ENCODE data around the gene RCAN3.

The RCAN3 gene

GRCh38 chr1:24567792-24568388 is 65.3 kb downstream of the RCAN3 start:
- Mint-ChIP-seq H3K4me1 (no peaks in the 10 kb centered on the region), H3K36me3 (ENCODE audit: low read depth) (no peaks in the 10 kb centered on the region), H3K27ac (peak overlapping the region in 2 of 3 experiments; percentile 32 to 54), H3K4me3 (no peak overlapping the region), H3K27me3 (ENCODE audit: low read depth) (peaks cover 19% of the 10 kb centered on the region), H3K9me3 (no peaks in the 10 kb centered on the region)
- TF ChIP-seq CTCF (IDR thresholded peaks at IDR 0.05; ENCODE audit: unreplicated experiment in 3 of 3), result no peak

DNA sequence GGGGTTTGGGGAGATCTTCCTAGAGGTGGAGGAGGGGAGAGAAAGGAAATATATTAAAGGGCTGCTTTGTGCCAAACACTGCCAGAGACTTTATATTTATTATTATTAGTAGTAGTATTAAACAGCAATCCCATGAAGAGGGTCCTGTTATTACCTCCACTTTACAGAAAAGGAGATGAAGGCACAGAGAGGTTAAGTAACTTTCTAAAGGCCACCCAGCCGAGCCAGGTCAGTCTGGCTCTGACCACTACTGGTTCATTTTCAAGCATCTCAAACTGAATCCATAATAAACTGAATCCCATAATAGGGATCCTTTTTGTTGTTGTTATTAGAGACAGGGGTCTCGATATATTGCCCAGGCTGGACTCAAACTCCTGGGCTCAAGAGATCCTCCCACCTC is 65.8 kb downstream of the RCAN3 start:
- H3K36me3 Mint-ChIP-seq (ENCODE audit: low read depth), result no peaks in the 10 kb centered on the region
- H3K27me3 Mint-ChIP-seq (ENCODE audit: low read depth), result peaks cover 16% of the 10 kb centered on the region
- no peaks in the 10 kb centered on the region for H3K4me1 Mint-ChIP-seq

DNA sequence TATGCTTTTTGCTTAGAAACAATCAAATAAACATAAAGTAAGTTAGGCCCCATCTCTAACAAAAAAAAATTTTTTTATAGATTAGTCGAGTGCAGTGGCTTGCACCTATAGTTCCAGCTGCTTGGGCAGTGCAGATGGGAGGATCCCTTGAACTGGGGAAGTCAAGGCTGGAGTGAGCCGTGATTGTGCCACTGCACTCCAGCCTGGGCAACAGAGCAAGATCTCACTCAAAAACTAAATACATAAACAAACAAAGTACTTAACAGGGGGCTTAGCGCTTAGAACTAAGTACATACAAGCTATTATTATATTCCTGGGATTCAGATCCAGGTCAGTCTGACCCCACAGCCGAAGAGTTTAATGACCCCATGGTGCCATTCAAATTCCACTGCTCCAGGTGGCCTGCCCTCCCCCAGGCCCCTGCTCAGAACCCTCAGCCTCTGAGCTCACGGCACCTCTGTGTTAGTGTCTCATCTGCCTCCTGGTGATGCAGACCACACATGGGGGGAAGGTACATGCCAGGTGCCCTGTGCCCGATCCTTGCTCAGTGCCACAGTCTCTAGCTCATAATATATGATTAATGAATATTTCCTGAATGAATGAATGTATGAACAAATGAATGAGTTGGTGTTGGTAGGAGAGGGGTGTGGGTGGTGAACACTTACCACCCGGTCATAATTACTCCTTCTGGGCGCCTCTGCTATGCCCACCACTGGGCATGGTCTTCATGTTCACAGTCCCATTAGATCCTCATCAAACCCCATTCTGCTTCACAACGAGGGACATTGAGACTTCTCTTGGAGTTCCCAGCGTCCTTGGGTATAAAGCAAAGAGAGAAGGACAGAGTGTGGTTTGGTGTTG is 67.9 kb downstream of the RCAN3 start:
- Mint-ChIP-seq H3K36me3 (ENCODE audit: low read depth) (no peaks in the 10 kb centered on the region), H3K4me1 (no peaks in the 10 kb centered on the region), H3K27ac (no peak overlapping the region)

More for the DNA sequence above, 65.8 kb downstream of the RCAN3 start:
- no peak overlapping the region for H3K4me3 Mint-ChIP-seq
- H3K27ac Mint-ChIP-seq, result peak overlapping the region in 2 of 3 experiments; percentile 32 to 54
- H3K9me3 Mint-ChIP-seq, result no peaks in the 10 kb centered on the region
- TF ChIP-seq CTCF (IDR thresholded peaks at IDR 0.05; ENCODE audit: unreplicated experiment in 3 of 3), result no peak

GRCh38 chr1:24572301-24572700 is 69.7 kb downstream of the RCAN3 start:
- H3K27ac Mint-ChIP-seq, result no peak overlapping the region
- no peaks in the 10 kb centered on the region for H3K9me3 Mint-ChIP-seq
- H3K4me3 Mint-ChIP-seq, result no peak overlapping the region
- H3K27me3 Mint-ChIP-seq (ENCODE audit: low read depth), result peaks cover 14% of the 10 kb centered on the region
- no peak for TF ChIP-seq CTCF (IDR thresholded peaks at IDR 0.05; ENCODE audit: unreplicated experiment in 3 of 3)
- no peaks in the 10 kb centered on the region for H3K4me1 Mint-ChIP-seq
- no peaks in the 10 kb centered on the region for H3K36me3 Mint-ChIP-seq (ENCODE audit: low read depth)

More for the DNA sequence above, 67.9 kb downstream of the RCAN3 start:
- H3K9me3 Mint-ChIP-seq, result no peaks in the 10 kb centered on the region
- H3K27me3 Mint-ChIP-seq (ENCODE audit: low read depth), result peaks cover 17% of the 10 kb centered on the region
- no peak for TF ChIP-seq CTCF (IDR thresholded peaks at IDR 0.05; ENCODE audit: unreplicated experiment in 3 of 3)
- no peak overlapping the region for H3K4me3 Mint-ChIP-seq

DNA sequence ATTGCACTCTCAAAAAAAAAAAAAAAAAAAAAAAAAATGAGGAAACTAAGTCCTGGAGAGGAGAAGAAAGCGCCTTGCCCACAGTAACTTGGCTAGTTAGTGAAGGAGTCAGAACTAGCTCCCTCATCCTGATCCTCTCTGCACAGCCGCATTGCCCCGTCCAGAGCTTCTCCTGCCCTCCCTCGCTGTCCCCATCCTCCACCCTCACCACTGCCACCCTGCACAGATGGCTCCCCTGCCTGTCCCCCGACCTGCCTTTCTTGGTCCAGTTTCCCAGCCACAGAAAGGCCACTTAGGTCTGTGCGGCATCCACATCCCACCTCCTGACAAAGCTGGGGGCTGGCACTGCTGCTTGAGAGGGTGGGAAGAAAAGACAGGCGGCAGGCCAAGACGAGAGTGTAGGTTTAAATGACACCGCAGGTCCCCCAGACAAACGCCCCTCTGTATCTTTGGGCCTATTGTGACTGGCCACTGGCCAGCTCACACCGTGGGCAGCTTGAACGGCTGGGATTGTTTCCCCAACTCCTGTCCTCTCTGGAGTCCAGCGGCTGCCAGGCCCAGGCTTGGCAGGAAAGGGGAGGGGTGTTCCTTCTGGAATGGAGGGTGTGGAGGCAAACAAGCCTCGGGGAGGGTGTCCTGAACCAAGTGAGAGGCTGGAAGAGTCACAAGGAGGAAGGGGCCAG is 73.4 kb downstream of the RCAN3 start:
- H3K4me3 Mint-ChIP-seq, result no peak overlapping the region
- no peaks in the 10 kb centered on the region for H3K4me1 Mint-ChIP-seq
- H3K36me3 Mint-ChIP-seq (ENCODE audit: low read depth), result no peaks in the 10 kb centered on the region
- H3K27ac Mint-ChIP-seq, result no peak overlapping the region
- no peak for TF ChIP-seq CTCF (IDR thresholded peaks at IDR 0.05; ENCODE audit: unreplicated experiment in 3 of 3)
- H3K9me3 Mint-ChIP-seq, result no peaks in the 10 kb centered on the region
- peaks cover 7% of the 10 kb centered on the region for H3K27me3 Mint-ChIP-seq (ENCODE audit: low read depth)
